ENCODE measurements around the gene BARD1. TPM values are rescaled to one million over a fixed set of nuclear protein-coding genes. Genes with fewer than 3 reads are reported as not detected.

Gene BARD1
- total RNA-seq, 1 experiment from 2014 or later = 20.0 TPM

DNA sequence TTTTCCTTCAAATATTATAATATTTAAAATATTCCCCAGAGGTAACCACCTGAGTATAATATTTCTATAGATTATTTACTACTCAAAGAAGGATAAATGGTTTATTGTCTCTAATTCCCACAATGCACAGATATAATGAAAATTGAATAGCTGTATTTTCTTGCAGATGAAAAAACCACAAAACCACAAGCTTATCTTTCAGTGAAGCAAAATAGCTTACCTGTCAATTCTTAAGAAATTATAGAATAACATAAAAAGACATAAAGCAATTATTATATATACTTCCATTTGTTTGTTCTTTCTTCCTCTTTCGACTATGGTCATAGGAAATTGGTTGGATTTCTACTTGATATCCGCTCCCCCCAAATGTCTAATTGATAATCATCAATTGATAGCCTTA, 98.8 kb downstream of the BARD1 start:
- Histone ChIP-seq H3K9ac (ENCODE audit: low read length) (no peak overlapping the region), H3K27me3 (ENCODE audit: low read length) (no peaks in the 10 kb centered on the region), H3K4me3 (ENCODE audit: low read length) (no peak overlapping the region), H3K9me2 (replicated peaks; ENCODE audit: low read length) (no peaks in the 10 kb centered on the region), H3K4me1 (ENCODE audit: insufficient read depth, low read length) (peaks cover 14% of the 10 kb centered on the region), H3K36me3 (ENCODE audit: low read depth, low read length) (no peaks in the 10 kb centered on the region), H3F3A (ENCODE audit: low read length, unreplicated experiment) (no peaks in the 10 kb centered on the region), H3K9me3 (ENCODE audit: low read length) (no peaks in the 10 kb centered on the region), H2AFZ (ENCODE audit: low read length) (no peak overlapping the region), H3K79me2 (ENCODE audit: low read length) (no peaks in the 10 kb centered on the region), H3K4me2 (ENCODE audit: low read length) (no peak overlapping the region), H3K27ac (ENCODE audit: low read length) (no peak overlapping the region), H4K20me1 (ENCODE audit: low read length) (no peaks in the 10 kb centered on the region)
- BruUV-seq (replicated peaks) = no TSS peak
- CTCF ChIA-PET = no interaction called here
- ATAC-seq (no peak), DNase-seq (no peak)
- intact Hi-C loops (cut with micrococcal nuclease) = no loop called here
- POLR2A ChIA-PET (ENCODE audit: unreplicated experiment) = no interaction called here
- TF ChIP-seq EZH2phosphoT487 (IDR thresholded peaks at IDR 0.05; ENCODE audit: borderline replicate concordance, low read length) = no peak
- TF ChIP-seq EZH2 (IDR thresholded peaks at IDR 0.05; ENCODE audit: low read length, unreplicated experiment) = no peak
- TF ChIP-seq, protein P1, sequence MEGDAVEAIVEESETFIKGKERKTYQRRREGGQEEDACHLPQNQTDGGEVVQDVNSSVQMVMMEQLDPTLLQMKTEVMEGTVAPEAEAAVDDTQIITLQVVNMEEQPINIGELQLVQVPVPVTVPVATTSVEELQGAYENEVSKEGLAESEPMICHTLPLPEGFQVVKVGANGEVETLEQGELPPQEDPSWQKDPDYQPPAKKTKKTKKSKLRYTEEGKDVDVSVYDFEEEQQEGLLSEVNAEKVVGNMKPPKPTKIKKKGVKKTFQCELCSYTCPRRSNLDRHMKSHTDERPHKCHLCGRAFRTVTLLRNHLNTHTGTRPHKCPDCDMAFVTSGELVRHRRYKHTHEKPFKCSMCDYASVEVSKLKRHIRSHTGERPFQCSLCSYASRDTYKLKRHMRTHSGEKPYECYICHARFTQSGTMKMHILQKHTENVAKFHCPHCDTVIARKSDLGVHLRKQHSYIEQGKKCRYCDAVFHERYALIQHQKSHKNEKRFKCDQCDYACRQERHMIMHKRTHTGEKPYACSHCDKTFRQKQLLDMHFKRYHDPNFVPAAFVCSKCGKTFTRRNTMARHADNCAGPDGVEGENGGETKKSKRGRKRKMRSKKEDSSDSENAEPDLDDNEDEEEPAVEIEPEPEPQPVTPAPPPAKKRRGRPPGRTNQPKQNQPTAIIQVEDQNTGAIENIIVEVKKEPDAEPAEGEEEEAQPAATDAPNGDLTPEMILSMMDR (conservative IDR thresholded peaks at IDR 0.05; ENCODE audit: low read depth, low read length) = no peak

DNA sequence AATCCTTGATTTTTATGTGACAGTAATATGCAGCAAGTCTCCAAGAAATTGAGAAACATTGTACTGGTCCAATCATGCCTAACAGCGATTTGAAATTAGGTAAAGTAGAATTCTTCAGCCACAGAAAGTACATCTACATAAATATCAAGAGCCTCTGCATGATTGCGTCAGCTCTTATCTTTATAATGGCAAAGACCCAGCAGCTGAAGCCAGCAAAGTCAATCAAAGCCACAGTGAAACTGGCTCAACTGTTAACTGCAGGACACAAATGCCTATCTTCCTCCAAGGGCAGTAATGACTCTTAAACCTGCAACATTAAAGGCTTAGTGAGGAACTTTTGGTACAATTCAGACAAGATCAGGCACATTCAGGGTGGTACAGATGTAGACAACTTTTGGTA, 102.5 kb downstream of the BARD1 start:
- CTCF ChIA-PET = no interaction called here

DNA sequence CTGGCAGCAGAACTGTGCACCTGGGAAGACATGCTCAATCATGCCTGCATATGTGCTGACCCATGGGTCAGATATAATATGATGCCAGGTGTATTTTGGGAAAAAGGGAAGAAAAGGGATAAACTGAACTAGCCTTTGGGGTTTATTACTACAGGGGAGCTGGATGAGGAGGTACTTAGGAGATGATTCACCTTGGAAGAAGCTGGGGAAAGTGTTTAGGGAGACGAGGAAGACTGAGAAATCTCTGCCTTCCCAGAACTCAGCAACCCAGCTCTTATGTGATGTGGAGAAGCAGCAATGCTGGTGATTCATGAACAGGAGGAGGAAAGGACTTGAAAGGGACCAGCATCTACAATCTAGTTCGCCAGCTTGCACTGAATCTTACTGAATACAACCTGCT, 110.2 kb downstream of the BARD1 start:
- ChIA-PET POLR2A (ENCODE audit: unreplicated experiment) (no interaction called here), CTCF (no interaction called here)
- no peaks in the 10 kb centered on the region for H3F3A ChIP-seq (ENCODE audit: low read length, unreplicated experiment)
- H3K9me2 ChIP-seq (replicated peaks; ENCODE audit: low read length) = no peaks in the 10 kb centered on the region
- no peak overlapping the region for H2AFZ ChIP-seq (ENCODE audit: low read length)
- no peaks in the 10 kb centered on the region for H3K27me3 ChIP-seq (ENCODE audit: low read length)
- H3K9me3 ChIP-seq (ENCODE audit: low read length) = no peaks in the 10 kb centered on the region
- no TSS peak for BruUV-seq (replicated peaks)
- H3K27ac ChIP-seq (ENCODE audit: low read length) = no peak overlapping the region
- no peak overlapping the region for H3K9ac ChIP-seq (ENCODE audit: low read length)
- no peak for TF ChIP-seq EZH2phosphoT487 (IDR thresholded peaks at IDR 0.05; ENCODE audit: borderline replicate concordance, low read length)
- TF ChIP-seq, protein P1 (conservative IDR thresholded peaks at IDR 0.05; ENCODE audit: low read depth, low read length) = no peak
- no peak for TF ChIP-seq EZH2 (IDR thresholded peaks at IDR 0.05; ENCODE audit: low read length, unreplicated experiment)
- peaks cover 11% of the 10 kb centered on the region for H3K4me1 ChIP-seq (ENCODE audit: insufficient read depth, low read length)
- no peak overlapping the region for H3K4me2 ChIP-seq (ENCODE audit: low read length)
- no peaks in the 10 kb centered on the region for H3K79me2 ChIP-seq (ENCODE audit: low read length)
- no peak overlapping the region for H3K4me3 ChIP-seq (ENCODE audit: low read length)
- no peaks in the 10 kb centered on the region for H4K20me1 ChIP-seq (ENCODE audit: low read length)
- ATAC-seq = no peak
- intact Hi-C loops (cut with micrococcal nuclease) = loop anchor here (10.0 kb wide), 1 partner anchor 154 kb away; no protein-coding TSS in a partner anchor
- no peak for DNase-seq
- no peaks in the 10 kb centered on the region for H3K36me3 ChIP-seq (ENCODE audit: low read depth, low read length)

More for the DNA sequence above, 102.5 kb downstream of the BARD1 start:
- Histone ChIP-seq H3K4me3 (ENCODE audit: low read length) (no peak overlapping the region), H3K36me3 (ENCODE audit: low read depth, low read length) (no peaks in the 10 kb centered on the region), H3K9me3 (ENCODE audit: low read length) (no peaks in the 10 kb centered on the region), H3K4me1 (ENCODE audit: insufficient read depth, low read length) (no peaks in the 10 kb centered on the region), H3K9ac (ENCODE audit: low read length) (no peak overlapping the region), H4K20me1 (ENCODE audit: low read length) (no peaks in the 10 kb centered on the region), H3F3A (ENCODE audit: low read length, unreplicated experiment) (no peaks in the 10 kb centered on the region), H3K27me3 (ENCODE audit: low read length) (no peaks in the 10 kb centered on the region), H3K79me2 (ENCODE audit: low read length) (no peaks in the 10 kb centered on the region), H3K9me2 (replicated peaks; ENCODE audit: low read length) (no peaks in the 10 kb centered on the region), H3K4me2 (ENCODE audit: low read length) (no peak overlapping the region), H3K27ac (ENCODE audit: low read length) (no peak overlapping the region), H2AFZ (ENCODE audit: low read length) (no peak overlapping the region)
- no TSS peak for BruUV-seq (replicated peaks)
- POLR2A ChIA-PET (ENCODE audit: unreplicated experiment) = no interaction called here
- no peak for TF ChIP-seq EZH2phosphoT487 (IDR thresholded peaks at IDR 0.05; ENCODE audit: borderline replicate concordance, low read length)
- TF ChIP-seq, protein P1 (conservative IDR thresholded peaks at IDR 0.05; ENCODE audit: low read depth, low read length) = no peak
- no peak for TF ChIP-seq EZH2 (IDR thresholded peaks at IDR 0.05; ENCODE audit: low read length, unreplicated experiment)
- DNase-seq = no peak
- intact Hi-C loops (cut with micrococcal nuclease) = no loop called here
- ATAC-seq = no peak
